ENCODE results near the gene NFIC. TPM values are rescaled to one million over a fixed set of nuclear protein-coding genes. Genes with fewer than 3 reads are reported as not detected.
"Not testable (repeated sequence)": the region's sequence is repeated elsewhere in the genome, so short reads cannot be mapped to it uniquely, and the experiment has no call there.

NFIC gene
- total and polyA plus RNA-seq, 2 of the 4 experiments (the other 2 are of a cell fraction): 21.9 to 32.1 TPM

GRCh38 chr19:3342246-3342645, 24.1 kb upstream of the NFIC start:
- Histone ChIP-seq H3K9me3 (ENCODE audit: control insufficient read depth, insufficient read depth, low read length) (no peaks in the 10 kb centered on the region), H4K5ac (ENCODE audit: low read depth, low read length) (no peak overlapping the region), H3K23ac (ENCODE audit: low read depth, low read length) (no peak overlapping the region), H3K14ac (replicated peaks; ENCODE audit: low read depth, low read length) (no peak overlapping the region), H3K9ac (ENCODE audit: low read depth, low read length) (no peak overlapping the region), H4K8ac (ENCODE audit: low read depth in 2 of 2, low read length in 2 of 2) (no peak overlapping the region), H3K9me1 (ENCODE audit: insufficient read depth, low read length) (peaks cover 3% of the 10 kb centered on the region; the same call in 1 of the 2 replicates), H3K27me3 (ENCODE audit: control insufficient read depth, insufficient read depth, low read length) (no peaks in the 10 kb centered on the region), H2BK120ac (ENCODE audit: low read depth, low read length) (no peak overlapping the region), H4K91ac (ENCODE audit: insufficient read depth, low read depth, low read length) (no peak overlapping the region; the same call in 1 of the 2 replicates), H3K4me2 (ENCODE audit: low read depth, low read length) (no peak overlapping the region), H2AFZ (replicated peaks; ENCODE audit: low read length, poor library complexity) (no peak overlapping the region), H3K4ac (ENCODE audit: low read depth, low read length) (no peak overlapping the region), H2BK15ac (ENCODE audit: low read depth, low read length) (no peak overlapping the region; the same call in 2 of the 3 replicates), H3K56ac (ENCODE audit: extremely low read depth, insufficient read depth, low read length) (no peak overlapping the region), H3K79me1 (ENCODE audit: low read depth in 1 of 2, low read length in 2 of 2) (no peaks in the 10 kb centered on the region; a peak in 1 of 4 replicates), H2AK5ac (ENCODE audit: low read depth, low read length) (peak overlapping the region; percentile 58), H3K27ac (ENCODE audit: insufficient read depth, low read length) (no peak overlapping the region), H3K4me3 (ENCODE audit: insufficient read depth, low read depth, low read length) (no peak overlapping the region), H3K4me1 (ENCODE audit: control insufficient read depth, insufficient read depth, low read length) (peaks cover 18% of the 10 kb centered on the region), H3K18ac (ENCODE audit: low read depth, low read length) (no peak overlapping the region), H2BK20ac (ENCODE audit: low read depth, low read length) (no peak overlapping the region), H2AK9ac (replicated peaks; ENCODE audit: low read depth, low read length, poor library complexity) (no peak overlapping the region), H4K20me1 (ENCODE audit: insufficient read depth, low read length) (no peaks in the 10 kb centered on the region), H3K36me3 (ENCODE audit: control insufficient read depth, insufficient read depth, low read length) (no peaks in the 10 kb centered on the region), H2BK5ac (ENCODE audit: low read depth, low read length, poor library complexity, severe bottlenecking) (no peak overlapping the region)
- intact Hi-C loops (cut with micrococcal nuclease) (no loop called here), in situ Hi-C loops (cut with MboI; ENCODE audit: low sequenced_read_pairs) (no loop called here), dilution Hi-C loops (cut with HindIII; ENCODE audit: low sequenced_read_pairs, unreplicated experiment) (no loop called here)
- TF ChIP-seq RCOR1 (IDR thresholded peaks at IDR 0.05; ENCODE audit: insufficient replicate concordance, low read length) (no peak), CTCF (conservative IDR thresholded peaks at IDR 0.05; ENCODE audit: low read depth, low read length) (no peak), POLR2A (IDR thresholded peaks at IDR 0.05; ENCODE audit: low read depth, low read length) (no peak), RAD21 (IDR thresholded peaks at IDR 0.05; ENCODE audit: low read length) (no peak), RFX5 (IDR thresholded peaks at IDR 0.05; ENCODE audit: low read depth, low read length) (no peak)
- BruUV-seq (replicated peaks): no TSS peak
- ATAC-seq (ENCODE audit: low read depth) (no peak), DNase-seq (no peak)
- WGBS, 2 experiments (ENCODE audit: extremely low coverage in 2 of 2, insufficient read length in 1 of 2): no CpG with 5 or more reads among the region's 9 CpGs
- ChIA-PET CTCF (no interaction called here), POLR2A (ENCODE audit: unreplicated experiment) (no interaction called here)

DNA sequence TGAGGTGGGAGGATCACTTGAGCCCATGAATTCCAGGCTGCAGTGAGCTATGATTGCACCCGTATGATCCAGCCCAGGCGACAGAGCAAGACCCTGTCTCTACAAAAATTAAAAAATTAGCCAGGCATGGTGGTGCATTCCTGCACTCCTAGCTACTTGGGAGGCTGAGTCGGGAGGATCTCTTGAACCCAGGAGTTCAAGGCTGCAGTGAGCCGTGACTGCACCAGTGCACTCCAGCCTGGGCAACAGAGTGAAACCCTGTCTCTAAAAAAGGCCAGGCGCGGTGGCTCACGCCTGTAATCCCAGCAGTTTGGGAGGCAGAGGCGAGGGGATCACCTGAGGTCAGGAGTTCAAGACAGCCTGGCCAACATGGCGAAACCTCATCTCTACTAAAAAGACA, 23.4 kb upstream of the NFIC start:
- H3K9ac ChIP-seq (ENCODE audit: low read depth, low read length); H3K56ac ChIP-seq (ENCODE audit: extremely low read depth, insufficient read depth, low read length); H3K14ac ChIP-seq (replicated peaks; ENCODE audit: low read depth, low read length); H2BK15ac ChIP-seq (ENCODE audit: low read depth, low read length); H4K5ac ChIP-seq (ENCODE audit: low read depth, low read length); H3K4me2 ChIP-seq (ENCODE audit: low read depth, low read length); H4K20me1 ChIP-seq (ENCODE audit: insufficient read depth, low read length); H3K79me1 ChIP-seq (ENCODE audit: low read depth in 1 of 2, low read length in 2 of 2); H2BK5ac ChIP-seq (ENCODE audit: low read depth, low read length, poor library complexity, severe bottlenecking); H3K4me3 ChIP-seq (ENCODE audit: insufficient read depth, low read depth, low read length); in situ Hi-C loops (cut with MboI; ENCODE audit: low sequenced_read_pairs); H3K27ac ChIP-seq (ENCODE audit: insufficient read depth, low read length); DNase-seq; ATAC-seq (ENCODE audit: low read depth); BruUV-seq (replicated peaks); H2AK5ac ChIP-seq (ENCODE audit: low read depth, low read length); dilution Hi-C loops (cut with HindIII; ENCODE audit: low sequenced_read_pairs, unreplicated experiment); H3K27me3 ChIP-seq (ENCODE audit: control insufficient read depth, insufficient read depth, low read length); H4K91ac ChIP-seq (ENCODE audit: insufficient read depth, low read depth, low read length); H3K36me3 ChIP-seq (ENCODE audit: control insufficient read depth, insufficient read depth, low read length); H3K9me3 ChIP-seq (ENCODE audit: control insufficient read depth, insufficient read depth, low read length); H3K18ac ChIP-seq (ENCODE audit: low read depth, low read length); POLR2A ChIA-PET (ENCODE audit: unreplicated experiment); H3K23ac ChIP-seq (ENCODE audit: low read depth, low read length); H2BK120ac ChIP-seq (ENCODE audit: low read depth, low read length); intact Hi-C loops (cut with micrococcal nuclease); H2AK9ac ChIP-seq (replicated peaks; ENCODE audit: low read depth, low read length, poor library complexity); H3K9me1 ChIP-seq (ENCODE audit: insufficient read depth, low read length); H2AFZ ChIP-seq (replicated peaks; ENCODE audit: low read length, poor library complexity); H2BK20ac ChIP-seq (ENCODE audit: low read depth, low read length): not testable (repeated sequence)
- 82% methylated on average over 4 of the region's 9 CpGs; no CpG with 5 or more reads in 1 of the 2 experiments for WGBS, 2 experiments (ENCODE audit: extremely low coverage in 2 of 2, insufficient read length in 1 of 2)
- CTCF ChIA-PET: interaction anchor here (1.1 kb wide), 1 partner anchor 130 kb away, joined by 3 read pairs; no protein-coding TSS in a partner anchor
- Histone ChIP-seq H3K4ac (ENCODE audit: low read depth, low read length) (0 out of 2 replicates have a peak overlapping the region, but pooled peaks have one; percentile 60), H4K8ac (ENCODE audit: low read depth in 2 of 2, low read length in 2 of 2) (0 out of 4 replicates have a peak overlapping the region, but pooled peaks of 1 of the 2 experiments have one; percentile 44), H3K4me1 (ENCODE audit: control insufficient read depth, insufficient read depth, low read length) (peaks cover 15% of the 10 kb centered on the region)
